Astrocyte of the cerebellum (primary cell): ENCODE results near the gene TSPAN5.

Experiments used
- DNase-seq: peaks from one replicate; pipeline ENCODE4 v3.0.0-alpha.2; 2011; ENCODE audit warnings: low read depth
- H3K4me3 ChIP-seq: 2 replicates; pipeline ENCODE4 v1.5.1; 2011; ENCODE audit warnings: mild to moderate bottlenecking, low read depth, low read length, moderate library complexity
- in situ Hi-C: cut with HindIII; loops from 2 replicates; pipeline ENCODE4 v1.10.0; 2017; ENCODE audit warnings: low sequenced_read_pairs
- TF ChIP-seq, protein P1 (sequence below): IDR thresholded peaks from 2 replicates; pipeline ENCODE4 v1.5.1; 2012; ENCODE audit warnings: low read length, low read depth, moderate library complexity, mild to moderate bottlenecking; ENCODE audit errors: missing control alignments

TSPAN5 gene

GRCh38 chr4:98446499-98447375, 211.7 kb downstream of the TSPAN5 start:
- peak; percentile 91 for DNase-seq
- H3K4me3 ChIP-seq: no peak overlapping the region
- TF ChIP-seq, protein P1, sequence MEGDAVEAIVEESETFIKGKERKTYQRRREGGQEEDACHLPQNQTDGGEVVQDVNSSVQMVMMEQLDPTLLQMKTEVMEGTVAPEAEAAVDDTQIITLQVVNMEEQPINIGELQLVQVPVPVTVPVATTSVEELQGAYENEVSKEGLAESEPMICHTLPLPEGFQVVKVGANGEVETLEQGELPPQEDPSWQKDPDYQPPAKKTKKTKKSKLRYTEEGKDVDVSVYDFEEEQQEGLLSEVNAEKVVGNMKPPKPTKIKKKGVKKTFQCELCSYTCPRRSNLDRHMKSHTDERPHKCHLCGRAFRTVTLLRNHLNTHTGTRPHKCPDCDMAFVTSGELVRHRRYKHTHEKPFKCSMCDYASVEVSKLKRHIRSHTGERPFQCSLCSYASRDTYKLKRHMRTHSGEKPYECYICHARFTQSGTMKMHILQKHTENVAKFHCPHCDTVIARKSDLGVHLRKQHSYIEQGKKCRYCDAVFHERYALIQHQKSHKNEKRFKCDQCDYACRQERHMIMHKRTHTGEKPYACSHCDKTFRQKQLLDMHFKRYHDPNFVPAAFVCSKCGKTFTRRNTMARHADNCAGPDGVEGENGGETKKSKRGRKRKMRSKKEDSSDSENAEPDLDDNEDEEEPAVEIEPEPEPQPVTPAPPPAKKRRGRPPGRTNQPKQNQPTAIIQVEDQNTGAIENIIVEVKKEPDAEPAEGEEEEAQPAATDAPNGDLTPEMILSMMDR: no peak
- in situ Hi-C loops: no loop called here

- DNase-seq: no peak
- in situ Hi-C loops: no loop called here
- TF ChIP-seq, protein P1: no peak
- H3K4me3 ChIP-seq: no peak overlapping the region
These were observed 214.0 kb downstream of the TSPAN5 start for GRCh38 chr4:98444371-98444770.

DNA sequence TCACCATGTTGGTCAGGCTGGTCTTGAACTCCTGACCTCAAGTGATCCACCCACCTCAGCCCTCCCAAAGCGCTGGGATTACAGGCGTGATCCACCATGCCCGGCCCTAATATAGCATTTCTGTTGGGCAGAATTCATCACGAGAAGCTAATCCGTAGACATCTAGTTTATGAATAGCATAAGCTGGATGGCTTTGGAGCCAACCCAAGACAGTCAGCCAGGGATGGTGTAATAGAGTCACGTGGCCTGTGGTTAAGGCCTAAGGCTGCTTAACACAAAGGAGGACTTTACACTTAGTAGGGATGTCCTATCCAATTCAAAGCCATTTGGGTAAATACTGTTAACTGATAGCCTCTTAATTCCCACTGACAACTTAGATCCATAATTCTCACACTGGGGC, 223.6 kb downstream of the TSPAN5 start:
- no peak overlapping the region for H3K4me3 ChIP-seq
- TF ChIP-seq, protein P1: no peak
- in situ Hi-C loops: no loop called here
- no peak for DNase-seq

DNA sequence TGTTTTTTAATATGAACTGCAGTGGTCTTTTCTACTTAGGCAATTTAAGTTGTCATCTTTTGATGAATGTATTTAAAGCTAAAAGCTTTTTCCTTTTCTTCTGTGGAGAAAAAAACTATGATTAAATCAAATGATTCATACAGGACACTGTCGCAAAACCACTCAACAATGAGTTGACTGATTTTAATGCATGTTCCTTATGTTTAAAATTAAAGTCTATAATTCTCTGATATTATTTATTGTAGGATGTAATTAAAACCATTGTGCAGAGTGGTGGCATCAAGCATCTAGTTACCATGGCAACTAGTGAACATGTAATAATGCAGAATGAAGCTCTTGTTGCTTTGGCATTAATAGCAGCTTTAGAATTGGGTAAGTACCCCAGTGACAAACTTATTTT, 224.7 kb downstream of the TSPAN5 start:
- no peak for DNase-seq
- TF ChIP-seq, protein P1: no peak
- H3K4me3 ChIP-seq: no peak overlapping the region
- in situ Hi-C loops: no loop called here

- in situ Hi-C loops: no loop called here
- no peak overlapping the region for H3K4me3 ChIP-seq
- TF ChIP-seq, protein P1: no peak
- peak; percentile 83 for DNase-seq
These were observed 227.6 kb downstream of the TSPAN5 start for GRCh38 chr4:98430708-98431403.

DNA sequence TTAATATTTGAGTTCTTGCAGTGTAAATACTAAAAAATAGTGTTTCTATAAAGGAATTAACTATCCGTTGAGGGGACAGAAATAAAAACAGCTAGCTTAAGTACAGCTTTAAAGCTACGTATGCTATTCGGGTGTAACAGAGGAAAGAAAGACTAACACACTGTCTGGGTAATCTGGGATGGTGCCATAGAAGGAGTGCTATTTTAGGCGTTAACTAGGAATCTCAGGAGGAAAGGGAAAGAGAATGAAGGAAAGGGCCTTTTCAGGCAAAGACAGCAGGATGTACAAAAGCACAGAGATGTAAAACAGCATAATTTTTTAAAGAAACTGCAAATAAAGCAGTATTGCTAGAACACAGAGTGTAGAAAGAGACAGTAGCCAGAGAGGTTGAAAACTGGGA, 235.4 kb downstream of the TSPAN5 start:
- H3K4me3 ChIP-seq: no peak overlapping the region
- TF ChIP-seq, protein P1: no peak
- in situ Hi-C loops: no loop called here
- DNase-seq: no peak
